ENCODE results near the gene RIN3.

RIN3 gene

DNA sequence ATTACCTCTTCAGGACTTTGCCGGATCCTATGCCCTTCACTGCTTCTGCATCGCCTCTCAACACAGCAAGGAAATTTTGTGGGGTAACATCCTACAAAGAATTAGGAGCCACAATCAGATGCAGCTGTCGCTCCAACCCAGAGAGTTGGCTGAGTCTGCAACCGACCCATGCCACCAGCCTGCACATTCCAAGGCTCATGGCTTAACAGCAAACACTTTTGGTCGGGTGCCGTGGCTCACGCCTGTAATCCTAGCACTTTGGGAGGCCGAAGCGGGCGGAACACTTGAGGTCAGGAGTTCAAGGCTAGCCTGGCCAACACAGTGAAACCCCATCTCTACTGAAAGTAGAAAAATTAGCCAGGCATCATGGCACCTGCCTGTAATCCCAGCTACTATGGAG, 202.6 kb downstream of the RIN3 start:
- no peak for DNase-seq (ENCODE audit: low read depth, low spot score)

DNA sequence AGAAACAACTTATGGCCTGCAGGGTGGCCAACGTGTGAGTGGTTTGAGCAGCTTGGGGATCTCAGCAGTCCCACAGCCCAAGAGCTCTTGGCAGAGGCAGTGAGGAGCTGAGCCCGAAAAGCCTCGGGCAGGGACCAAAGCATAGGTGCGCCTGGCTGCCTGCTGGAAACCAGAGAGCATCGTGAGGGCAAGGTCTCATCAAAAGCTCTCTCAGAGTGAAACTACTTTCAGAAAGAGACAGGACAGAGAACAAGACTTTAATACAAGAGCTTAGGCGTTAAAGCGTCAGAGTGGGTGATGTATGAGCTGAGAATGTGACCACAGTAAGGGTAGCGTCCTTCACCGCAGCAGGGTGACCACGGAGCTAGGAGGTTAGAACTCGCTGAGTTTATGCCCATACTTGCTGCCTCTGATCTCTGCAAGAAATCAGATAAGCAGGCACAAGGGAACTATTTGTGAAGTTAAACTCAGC, 204.0 kb downstream of the RIN3 start:
- DNase-seq (ENCODE audit: low read depth, low spot score) = no peak

DNA sequence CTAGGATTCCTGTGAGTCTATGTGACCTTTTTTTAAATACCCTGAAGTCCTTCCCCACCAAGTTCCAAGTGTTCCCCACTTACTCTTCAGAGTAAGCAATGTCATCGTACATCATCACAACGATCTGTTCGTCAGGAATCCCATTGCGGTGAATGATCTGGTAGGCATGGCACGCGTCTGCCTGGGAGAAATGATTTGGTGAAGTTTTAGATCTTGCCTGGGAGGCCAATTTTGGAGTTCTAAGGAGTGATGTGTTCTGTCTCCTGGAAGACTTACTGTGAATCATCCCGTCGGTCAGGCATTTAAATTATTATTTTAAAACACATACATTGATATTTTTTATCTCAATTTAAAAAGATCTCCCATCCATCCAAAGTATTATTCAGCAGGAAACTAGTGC, 205.1 kb downstream of the RIN3 start:
- no peak for DNase-seq (ENCODE audit: low read depth, low spot score)

DNA sequence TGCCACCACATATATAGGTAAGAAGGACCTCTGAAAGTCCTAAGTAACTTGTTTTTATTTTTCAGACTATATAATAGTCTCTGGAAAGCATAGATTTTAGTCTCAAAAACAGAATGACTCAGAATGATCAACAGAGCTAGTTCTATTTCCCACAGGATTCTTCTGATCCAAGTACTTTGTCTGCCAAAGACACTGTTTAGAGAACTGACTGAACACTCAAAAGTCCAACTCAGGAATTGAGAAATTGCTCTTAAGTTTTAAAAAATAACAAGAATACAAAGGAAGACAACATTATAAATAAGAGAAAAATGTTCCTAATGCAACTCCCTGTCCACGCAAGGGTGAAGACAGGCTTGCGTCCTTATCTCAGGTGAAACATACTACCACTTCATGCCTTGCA, 205.8 kb downstream of the RIN3 start:
- DNase-seq (ENCODE audit: low read depth, low spot score) = no peak

GRCh38 chr14:92719890-92720323, 206.3 kb downstream of the RIN3 start:
- no peak for DNase-seq (ENCODE audit: low read depth, low spot score)

DNA sequence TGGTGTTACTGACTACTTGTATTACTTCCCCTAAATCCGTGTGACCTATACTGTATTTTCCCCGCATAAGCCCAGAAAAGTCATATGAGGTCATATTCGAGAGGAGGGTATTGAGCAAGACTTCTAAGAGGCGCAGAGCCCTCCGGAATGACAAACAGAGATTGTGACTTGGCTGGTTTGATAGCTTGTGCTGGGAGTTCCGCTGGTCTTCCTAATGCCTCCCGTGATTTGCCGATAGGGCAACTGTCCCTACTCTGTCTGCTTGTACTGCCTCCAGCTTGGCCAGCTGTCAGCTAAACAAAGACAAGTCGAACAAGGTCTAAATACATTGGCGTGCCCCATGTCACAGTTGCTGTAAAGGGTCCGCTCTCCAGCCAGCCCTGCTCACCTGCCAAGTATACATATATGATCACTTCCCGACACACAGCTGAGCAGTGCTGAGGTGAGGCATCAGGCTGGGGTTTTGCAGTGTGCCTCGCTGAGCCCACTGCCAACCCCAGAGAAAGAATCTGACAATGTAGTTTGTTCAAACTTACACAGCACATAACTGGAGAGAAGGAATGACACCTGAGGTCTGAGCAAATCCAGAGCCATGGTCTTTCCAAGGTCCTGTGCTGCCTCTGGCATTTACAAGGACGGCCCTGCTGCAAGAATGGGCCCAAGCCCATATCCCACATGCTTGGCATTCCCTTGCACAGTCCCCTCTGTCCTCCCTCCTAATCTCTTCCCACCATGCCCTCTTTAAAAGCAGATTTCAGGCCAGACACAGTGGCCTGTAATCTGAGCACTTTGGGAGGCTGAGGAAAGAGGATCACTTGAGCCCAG, 211.1 kb downstream of the RIN3 start:
- DNase-seq (ENCODE audit: low read depth, low spot score) = peak; percentile 56

GRCh38 chr14:92726135-92726932, 212.8 kb downstream of the RIN3 start:
- DNase-seq (ENCODE audit: low read depth, low spot score) = peak; percentile 8

GRCh38 chr14:92726933-92727262, 213.3 kb downstream of the RIN3 start:
- DNase-seq (ENCODE audit: low read depth, low spot score) = no peak

GRCh38 chr14:92728759-92729364, 215.3 kb downstream of the RIN3 start:
- no peak for DNase-seq (ENCODE audit: low read depth, low spot score)

GRCh38 chr14:92729634-92730358, 216.2 kb downstream of the RIN3 start:
- no peak for DNase-seq (ENCODE audit: low read depth, low spot score)

DNA sequence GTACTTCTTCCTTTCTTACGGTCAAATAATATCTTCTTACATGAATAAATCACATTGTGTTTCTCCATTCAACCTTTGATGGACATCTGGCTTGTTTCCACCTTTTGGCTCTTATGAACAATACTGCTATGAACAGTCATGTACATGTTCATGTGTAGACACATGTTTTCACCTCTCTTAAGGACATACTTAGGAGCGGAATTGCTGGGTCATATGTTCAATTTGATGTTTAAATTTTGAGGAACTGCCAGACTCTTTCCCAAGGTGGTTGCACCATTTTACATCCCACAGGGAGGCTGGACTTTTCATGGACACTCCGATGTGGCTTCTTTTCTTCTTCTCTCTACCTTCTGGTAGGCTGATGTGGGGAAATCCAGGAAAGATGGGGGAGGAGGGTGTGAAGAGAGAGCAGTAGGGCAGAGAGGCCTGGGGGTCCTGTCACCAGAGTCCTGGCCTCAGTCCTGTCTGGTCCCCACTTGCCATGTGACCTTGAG, 218.1 kb downstream of the RIN3 start:
- no peak for DNase-seq (ENCODE audit: low read depth, low spot score)

DNA sequence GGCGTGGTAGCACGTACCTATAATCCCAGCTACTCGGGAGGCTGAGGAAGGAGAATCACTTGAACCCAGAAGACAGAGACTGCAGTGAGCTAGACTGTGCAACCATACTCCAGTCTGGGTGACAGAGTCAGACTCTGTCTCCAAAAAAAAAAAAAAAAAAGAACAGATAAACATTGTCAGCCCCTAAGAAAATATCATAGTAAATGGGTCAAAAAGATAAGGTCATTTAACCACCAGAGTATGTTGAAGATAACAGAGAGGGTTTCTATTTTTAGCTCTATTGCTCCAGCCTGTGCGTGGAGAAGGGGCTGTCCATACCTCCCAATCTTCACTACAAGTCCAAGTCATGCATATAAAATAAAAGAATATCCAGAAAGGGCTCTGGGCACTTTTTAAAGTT, 219.4 kb downstream of the RIN3 start:
- DNase-seq (ENCODE audit: low read depth, low spot score) = no peak

DNA sequence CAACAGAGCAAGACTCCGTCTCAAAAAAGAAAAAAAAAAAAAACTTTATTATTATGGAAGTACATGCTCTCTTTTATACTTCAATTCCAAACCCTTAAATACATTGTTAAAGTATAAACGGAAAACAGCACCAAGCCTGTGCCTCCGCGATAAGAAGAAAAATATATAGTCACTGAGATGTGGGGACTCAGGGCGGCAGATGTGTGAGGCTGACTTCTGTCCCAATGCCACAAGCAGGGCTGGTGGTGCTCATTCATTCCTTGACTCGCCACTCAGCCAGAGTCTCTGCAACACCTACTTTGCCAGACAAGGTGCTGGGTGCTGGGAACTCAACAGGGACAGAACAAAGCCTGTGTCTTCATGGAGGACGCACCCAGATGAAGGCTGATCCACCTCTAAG, 221.0 kb downstream of the RIN3 start:
- DNase-seq (ENCODE audit: low read depth, low spot score) = no peak

DNA sequence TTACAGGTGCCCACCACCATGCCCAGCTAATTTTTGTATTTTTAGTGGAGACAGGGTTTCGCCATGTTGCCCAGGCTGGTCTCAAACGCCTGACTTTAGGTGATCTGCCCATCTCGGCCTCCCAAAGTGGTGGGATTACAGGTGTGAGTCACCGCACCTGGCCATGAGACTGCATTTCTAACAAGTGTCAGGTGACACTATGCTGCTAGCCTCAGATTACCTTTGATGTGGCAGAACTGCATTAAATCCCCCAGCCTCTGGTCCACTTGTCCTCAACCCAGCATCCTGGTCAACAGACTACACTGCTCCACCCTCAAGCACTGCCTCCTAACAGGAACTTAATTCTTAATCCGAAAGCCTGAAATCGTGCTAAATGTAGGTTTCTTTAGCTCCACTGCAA, 221.8 kb downstream of the RIN3 start:
- no peak for DNase-seq (ENCODE audit: low read depth, low spot score)

DNA sequence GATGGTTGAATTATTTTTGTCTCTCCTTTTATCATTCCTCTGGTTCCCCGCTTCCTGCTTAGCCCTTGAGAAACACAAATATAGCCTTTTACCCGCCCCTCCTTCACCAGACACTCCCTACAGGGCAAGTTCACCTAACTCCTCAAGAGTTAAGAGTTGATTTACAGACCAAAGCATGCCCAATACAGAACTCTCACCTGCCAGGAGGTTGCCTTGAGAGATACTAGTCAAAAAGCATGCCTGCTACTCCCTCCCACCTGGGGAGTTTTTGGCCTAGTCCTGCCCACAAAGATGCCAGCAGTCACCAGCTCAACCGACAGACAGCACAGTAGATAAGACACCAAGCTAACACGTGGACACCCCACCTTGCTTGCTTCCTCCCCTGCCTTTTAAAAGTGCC, 223.6 kb downstream of the RIN3 start:
- no peak for DNase-seq (ENCODE audit: low read depth, low spot score)

DNA sequence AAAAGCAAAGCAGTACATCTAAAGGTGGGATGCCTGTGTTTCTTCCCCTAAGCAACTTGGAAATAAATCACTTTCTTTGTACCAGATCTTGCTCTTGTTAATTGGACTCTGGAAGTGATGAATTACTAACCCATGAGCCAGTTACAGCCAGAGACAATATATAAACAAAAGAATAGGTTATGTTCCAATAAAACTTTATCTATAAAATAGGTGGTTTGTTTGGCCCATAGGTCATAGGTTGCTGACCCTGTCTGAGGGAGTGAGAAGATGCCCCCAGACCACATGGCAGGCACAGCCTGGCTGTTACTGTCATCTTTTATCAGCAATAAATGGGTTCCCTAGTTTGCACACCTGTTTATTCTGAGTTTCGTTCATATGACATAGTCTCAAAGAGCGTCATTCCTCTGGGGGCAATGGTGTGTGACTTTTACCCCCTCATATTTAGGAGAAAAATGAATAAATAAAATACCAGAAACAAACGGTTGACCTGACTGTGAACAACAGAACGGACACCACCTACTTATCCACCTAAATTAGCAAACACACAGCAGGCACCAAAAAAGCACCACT, 224.1 kb downstream of the RIN3 start:
- DNase-seq (ENCODE audit: low read depth, low spot score) = no peak

All from ELF-1 (cell line).